HepG2 (cell line): ENCODE data around the gene ABTB2. TPM values are rescaled to one million over a fixed set of nuclear protein-coding genes. Genes with fewer than 3 reads are reported as not detected.
A peak's percentile ranks its signal among the peaks of the same experiment; 100 is the strongest.

Source experiments
- ATAC-seq: fragments of 200-7000 bp; cut with Tn5 transposase; 3 replicates; pipeline ENCODE4 v1.9.1; 2020; ENCODE audit warnings: mild to moderate bottlenecking, moderate library complexity
- BruUV-seq: library from RNA; stranded (reverse); fragments of 400-500 nt; replicated peaks from 2 replicates; lab custom pipeline; 2021; lab: Mats Ljungman, UMichigan
- CTCF ChIA-PET: fragments of 300-600 bp; formaldehyde crosslinking; extraction: SDS; loops from one replicate; lab custom pipeline; 2021; ENCODE audit warnings: low total read pairs, inconsistent platforms, low intra/inter-chr PET ratio; lab: Yijun Ruan, JAX
- POLR2A ChIA-PET: fragments of 350-600 bp; sonication (Branson Sonifier 250); formaldehyde crosslinking; loops from one replicate; lab custom pipeline; 2020; ENCODE audit warnings: antibody characterized with exemption, inconsistent platforms; lab: Yijun Ruan, JAX
- DNase-seq: peaks from one replicate; pipeline ENCODE4 v3.0.0-alpha.2; 2015; ENCODE audit warnings: low spot score
- FAIRE-seq: peaks from 3 replicates; lab custom pipeline; 2011; peaks lifted over from hg19 to GRCh38; lab: Jason Lieb, UNC
- H2AFZ ChIP-seq: one replicate; pipeline ENCODE4 v1.6.1; 2011; ENCODE audit warnings: low read length, inconsistent platforms
- H3K27ac ChIP-seq: fragments of 300-600 bp; 3 replicates; pipeline ENCODE4 v1.8.0; 2011; ENCODE audit warnings: mixed run types, mild to moderate bottlenecking, mixed read lengths, low read length, inconsistent platforms; ENCODE audit not compliant: insufficient read depth; ENCODE audit errors: extremely low read length
- H3K27me3 ChIP-seq, 2 experiments: fragments of 200-600 bp in 1 of 2; 2 replicates in 1 of 2; 3 replicates in 1 of 2; pipeline versions ENCODE4 v1.6.0 to v1.8.0; 2011; ENCODE audit warnings: low read length in 2 of 2, mild to moderate bottlenecking in 2 of 2, moderate library complexity in 2 of 2, inconsistent platforms in 1 of 2; ENCODE audit not compliant: insufficient read depth in 2 of 2, control insufficient read depth in 1 of 2
- H3K36me3 ChIP-seq, 2 experiments: fragments of 200-600 bp in 1 of 2; replicated peaks in 1 of 2; 2 replicates in 1 of 2; 3 replicates in 1 of 2; pipeline versions ENCODE4 v1.5.1 to v1.8.0; 2011; ENCODE audit warnings: low read length in 2 of 2, inconsistent platforms in 1 of 2; ENCODE audit not compliant: insufficient read depth in 2 of 2, control insufficient read depth in 1 of 2
- H3K4me1 ChIP-seq: 2 replicates; pipeline ENCODE4 v1.5.1; 2012; ENCODE audit warnings: low read length, inconsistent platforms; ENCODE audit not compliant: insufficient read depth
- H3K4me2 ChIP-seq: 2 replicates; pipeline ENCODE4 v1.6.0; 2011; ENCODE audit warnings: low read depth, low read length, inconsistent platforms
- H3K4me3 ChIP-seq, 3 experiments: fragments of 200-600 bp in 1 of 3; sonication (generic), shearing (Covaris generic) in 1 of 3; replicated peaks in 1 of 3; 2 replicates each; pipeline ENCODE4 v1.5.1; 2011 to 2016; ENCODE audit warnings: low read length in 3 of 3, inconsistent platforms in 2 of 3, low read depth in 2 of 3, mild to moderate bottlenecking in 2 of 3, control low read depth in 1 of 3, mixed read lengths in 1 of 3; ENCODE audit not compliant: insufficient read depth in 1 of 3
- H3K79me2 ChIP-seq: one replicate; pipeline ENCODE4 v1.6.1; 2011; ENCODE audit warnings: low read length, inconsistent platforms; ENCODE audit not compliant: insufficient read depth
- H3K9ac ChIP-seq: 2 replicates; pipeline ENCODE4 v1.6.0; 2011; ENCODE audit warnings: mild to moderate bottlenecking, low read depth, low read length, inconsistent platforms; ENCODE audit not compliant: insufficient read depth
- H3K9me3 ChIP-seq: 2 replicates; pipeline ENCODE4 v1.5.1; 2012; ENCODE audit warnings: mild to moderate bottlenecking, low read length
- H4K20me1 ChIP-seq: 2 replicates; pipeline ENCODE4 v1.6.0; 2011; ENCODE audit warnings: inconsistent platforms, mild to moderate bottlenecking, low read length, moderate library complexity; ENCODE audit not compliant: insufficient read depth
- KDM3A ChIP-seq: IDR thresholded peaks from 2 replicates; pipeline ENCODE4 v1.6.1; 2018; ENCODE audit warnings: low read depth, missing compliant biosample characterization
- PAF1 ChIP-seq: IDR thresholded peaks from 2 replicates; pipeline ENCODE4 v1.6.1; 2016; ENCODE audit warnings: missing genetic modification reagents, missing compliant biosample characterization
- TOPORS ChIP-seq: sonication (generic); formaldehyde crosslinking; IDR thresholded peaks from 2 replicates; pipeline ENCODE4 v1.8.0; 2023; ENCODE audit warnings: mild to moderate bottlenecking, missing genetic modification reagents
- TSC22D2 ChIP-seq: sonication (generic); formaldehyde crosslinking; IDR thresholded peaks from 2 replicates; pipeline ENCODE4 v1.5.1; 2020; ENCODE audit warnings: missing genetic modification reagents, mild to moderate bottlenecking, borderline replicate concordance
- ZNF552 ChIP-seq: sonication (generic); formaldehyde crosslinking; IDR thresholded peaks from 2 replicates; pipeline ENCODE4 v1.9.0; 2022; ENCODE audit warnings: missing genetic modification reagents, mild to moderate bottlenecking, borderline replicate concordance
- ZNF746 ChIP-seq: sonication (generic); formaldehyde crosslinking; IDR thresholded peaks from 2 replicates; pipeline ENCODE4 v1.8.0; 2022; ENCODE audit warnings: mild to moderate bottlenecking, missing genetic modification reagents
- WGBS: methylation state at CpG from one replicate; pipeline ENCODE4 v1.1.6; 2017; ENCODE audit warnings: low lambda C conversion rate; 5-methylcytosine and 5-hydroxymethylcytosine counted together
- in situ Hi-C: cut with HindIII; loops from 2 replicates; pipeline ENCODE4 v1.10.0; 2017; ENCODE audit warnings: low pct_unique_long_range_greater_than_20kb; ENCODE audit not compliant: extremely low pct_ligation_motif_present
- intact Hi-C: fragments of 100-400 bp; cut with micrococcal nuclease; formaldehyde crosslinking; loops from one replicate; pipeline ENCODE4 v1.10.0; 2022; ENCODE audit not compliant: unreplicated experiment
- polyA plus RNA-seq, 8 experiments: library from polyadenylated mRNA; depleted of rRNA in 3 of 8; stranded (reverse) in 7 of 8; unstranded in 1 of 8; fragments of >200 nt; fragmentation: Illumina TruSeq in 4 of 8; extraction: Trizol in 4 of 8; gene quantifications; 2 replicates each; pipeline versions ENCODE4 v1.2.1 to v1.2.3, GENCODE V29; 2011 to 2016; ENCODE audit warnings: low read depth in 4 of 8, missing spikeins in 1 of 8, mixed read lengths in 1 of 8; ENCODE audit not compliant: insufficient read depth in 1 of 8
- total RNA-seq, 5 experiments: library from RNA; depleted of rRNA; stranded (reverse); fragments of >200 nt; fragmentation: Illumina TruSeq; extraction: Trizol; gene quantifications; 2 replicates each; pipeline ENCODE4 v1.2.3, GENCODE V29; 2016; ENCODE audit warnings: low read depth in 1 of 5
- TF ChIP-seq, protein P1 (sequence below): sonication (generic); formaldehyde crosslinking; conservative IDR thresholded peaks from 2 replicates; pipeline ENCODE4 v1.5.0; 2020; ENCODE audit warnings: missing genetic modification reagents
- TF ChIP-seq, protein P2 (sequence below): sonication (generic); formaldehyde crosslinking; IDR thresholded peaks from 2 replicates; pipeline ENCODE4 v1.8.0; 2022; ENCODE audit warnings: low read depth, missing genetic modification reagents
- TF ChIP-seq, protein P3 (sequence below): IDR thresholded peaks from 2 replicates; pipeline ENCODE4 v1.6.1; 2016

The ABTB2 gene
- total and polyA plus RNA-seq, 2 of the 13 experiments (the other 11 are each of a cell fraction or from before 2014, with no cell fraction given) = 5.1 to 15.4 TPM

DNA sequence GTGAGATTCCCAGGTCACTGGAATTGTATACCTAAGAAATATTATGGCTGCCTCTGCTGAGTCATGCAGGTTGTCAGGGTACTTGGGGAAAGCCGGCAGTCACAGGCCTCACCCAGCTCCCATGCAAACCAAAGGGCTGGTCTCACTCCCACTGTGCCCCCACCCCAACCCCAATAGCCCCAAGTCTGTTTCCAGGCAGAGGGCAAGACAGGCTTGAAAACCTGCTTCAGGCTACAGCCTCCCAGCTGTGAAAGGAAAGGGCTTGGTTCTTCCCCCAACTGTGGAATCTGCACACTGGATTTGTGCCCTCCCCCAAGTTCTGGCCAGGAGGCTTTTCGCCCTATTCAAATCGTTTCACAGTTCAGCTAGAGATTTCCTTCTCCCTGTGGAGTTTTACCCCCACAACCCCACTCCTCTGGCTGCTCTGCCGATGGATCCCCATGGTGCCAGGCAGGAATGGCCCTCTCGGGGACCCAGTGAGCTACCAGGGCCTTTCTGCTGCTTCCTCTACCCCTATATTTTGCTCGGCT, 37.0 kb upstream of the ABTB2 start:
- DNase-seq (no peak), FAIRE-seq (no peak), ATAC-seq (no peak)
- Histone ChIP-seq H2AFZ (peak overlapping the region; percentile 54), H3K4me3 (no peak overlapping the region), H3K79me2 (no peaks in the 10 kb centered on the region), H3K9ac (no peak overlapping the region), H4K20me1 (no peaks in the 10 kb centered on the region), H3K36me3 (no peaks in the 10 kb centered on the region), H3K27me3 (no peaks in the 10 kb centered on the region), H3K9me3 (0 out of 2 replicates have a peak, but pooled peaks cover 9% of the 10 kb centered on the region), H3K27ac (no peak overlapping the region), H3K4me1 (0 out of 2 replicates have a peak, but pooled peaks cover 7% of the 10 kb centered on the region), H3K4me2 (no peak overlapping the region)
- no peak for TF ChIP-seq TOPORS (CRISPR knock-in tag)
- no peak for TF ChIP-seq ZNF552 (CRISPR knock-in tag)
- TF ChIP-seq, protein P1, sequence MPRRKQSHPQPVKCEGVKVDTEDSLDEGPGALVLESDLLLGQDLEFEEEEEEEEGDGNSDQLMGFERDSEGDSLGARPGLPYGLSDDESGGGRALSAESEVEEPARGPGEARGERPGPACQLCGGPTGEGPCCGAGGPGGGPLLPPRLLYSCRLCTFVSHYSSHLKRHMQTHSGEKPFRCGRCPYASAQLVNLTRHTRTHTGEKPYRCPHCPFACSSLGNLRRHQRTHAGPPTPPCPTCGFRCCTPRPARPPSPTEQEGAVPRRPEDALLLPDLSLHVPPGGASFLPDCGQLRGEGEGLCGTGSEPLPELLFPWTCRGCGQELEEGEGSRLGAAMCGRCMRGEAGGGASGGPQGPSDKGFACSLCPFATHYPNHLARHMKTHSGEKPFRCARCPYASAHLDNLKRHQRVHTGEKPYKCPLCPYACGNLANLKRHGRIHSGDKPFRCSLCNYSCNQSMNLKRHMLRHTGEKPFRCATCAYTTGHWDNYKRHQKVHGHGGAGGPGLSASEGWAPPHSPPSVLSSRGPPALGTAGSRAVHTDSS = no peak
- TF ChIP-seq KDM3A (CRISPR knock-in tag) = no peak
- no peak for TF ChIP-seq ZNF746 (CRISPR knock-in tag)
- no peak for TF ChIP-seq PAF1 (CRISPR knock-in tag)
- TF ChIP-seq, protein P2, sequence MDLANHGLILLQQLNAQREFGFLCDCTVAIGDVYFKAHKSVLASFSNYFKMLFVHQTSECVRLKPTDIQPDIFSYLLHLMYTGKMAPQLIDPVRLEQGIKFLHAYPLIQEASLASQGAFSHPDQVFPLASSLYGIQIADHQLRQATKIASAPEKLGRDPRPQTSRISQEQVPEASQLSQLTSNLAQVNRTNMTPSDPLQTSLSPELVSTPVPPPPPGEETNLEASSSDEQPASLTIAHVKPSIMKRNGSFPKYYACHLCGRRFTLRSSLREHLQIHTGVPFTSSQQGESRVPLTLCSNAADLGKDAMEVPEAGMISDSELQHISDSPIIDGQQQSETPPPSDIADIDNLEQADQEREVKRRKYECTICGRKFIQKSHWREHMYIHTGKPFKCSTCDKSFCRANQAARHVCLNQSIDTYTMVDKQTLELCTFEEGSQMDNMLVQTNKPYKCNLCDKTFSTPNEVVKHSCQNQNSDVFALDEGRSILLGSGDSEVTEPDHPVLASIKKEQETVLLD = no peak
- TF ChIP-seq TSC22D2 (CRISPR knock-in tag) = no peak
- TF ChIP-seq, protein P3, sequence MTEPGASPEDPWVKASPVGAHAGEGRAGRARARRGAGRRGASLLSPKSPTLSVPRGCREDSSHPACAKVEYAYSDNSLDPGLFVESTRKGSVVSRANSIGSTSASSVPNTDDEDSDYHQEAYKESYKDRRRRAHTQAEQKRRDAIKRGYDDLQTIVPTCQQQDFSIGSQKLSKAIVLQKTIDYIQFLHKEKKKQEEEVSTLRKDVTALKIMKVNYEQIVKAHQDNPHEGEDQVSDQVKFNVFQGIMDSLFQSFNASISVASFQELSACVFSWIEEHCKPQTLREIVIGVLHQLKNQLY (CRISPR knock-in tag) = no peak
- CTCF ChIA-PET = no interaction called here
- BruUV-seq = no TSS peak
- 50% methylated on average over 5 of the region's 6 CpGs for WGBS
- POLR2A ChIA-PET = no interaction called here
- intact Hi-C loops (no loop called here), in situ Hi-C loops (no loop called here)
